OCI-LY7 (cell line): ENCODE measurements around the gene CD300E. TPM values are rescaled to one million over a fixed set of nuclear protein-coding genes. Genes with fewer than 3 reads are reported as not detected.

Source experiments
- BruUV-seq: library from RNA; stranded (reverse); fragments of 400-500 nt; replicated peaks from 2 replicates; lab custom pipeline; 2021; lab: Mats Ljungman, UMichigan
- CTCF ChIA-PET: fragments of 300-600 bp; sonication (Branson Sonifier 250); formaldehyde crosslinking; loops from one replicate; lab custom pipeline; 2022; ENCODE audit warnings: antibody characterized with exemption; ENCODE audit not compliant: unreplicated experiment; lab: Charles Lee
- POLR2A ChIA-PET: fragments of 300-600 bp; sonication (Branson Sonifier 250); formaldehyde crosslinking; loops from one replicate; lab custom pipeline; 2022; ENCODE audit warnings: antibody characterized with exemption; lab: Charles Lee
- DNase-seq: peaks from one replicate; pipeline ENCODE4 v3.0.0-alpha.2; 2015; ENCODE audit warnings: low spot score
- H2AFZ ChIP-seq: fragments of 200-600 bp; sonication (generic), shearing (Covaris generic); 2 replicates; pipeline ENCODE4 v1.6.1; 2014; ENCODE audit warnings: mild to moderate bottlenecking, antibody characterized with exemption, low read length, moderate library complexity
- H3K27ac ChIP-seq: fragments of 200-600 bp; sonication (generic); 2 replicates; pipeline ENCODE4 v1.5.1; 2014; ENCODE audit warnings: mixed run types, low read depth, mild to moderate bottlenecking, moderate library complexity, low read length, inconsistent platforms; ENCODE audit not compliant: poor library complexity, severe bottlenecking
- H3K36me3 ChIP-seq: fragments of 200-600 bp; sonication (generic); 2 replicates; pipeline ENCODE4 v1.6.1; 2014; ENCODE audit warnings: mild to moderate bottlenecking, antibody characterized with exemption, low read length, moderate library complexity, mixed read lengths; ENCODE audit not compliant: insufficient read depth
- H3K4me1 ChIP-seq: fragments of 200-600 bp; sonication (generic); 2 replicates; pipeline ENCODE4 v1.5.1; 2014; ENCODE audit warnings: mild to moderate bottlenecking, low read length; ENCODE audit not compliant: insufficient read depth, poor library complexity, severe bottlenecking
- H3K4me2 ChIP-seq: fragments of 200-600 bp; sonication (generic); 2 replicates; pipeline ENCODE4 v1.6.1; 2014; ENCODE audit warnings: mild to moderate bottlenecking, low read length
- H3K4me3 ChIP-seq: fragments of 200-600 bp; sonication (generic); 2 replicates; pipeline ENCODE4 v1.5.1; 2014; ENCODE audit warnings: mild to moderate bottlenecking, low read depth, low read length; ENCODE audit not compliant: poor library complexity, severe bottlenecking
- H3K79me2 ChIP-seq: fragments of 200-600 bp; sonication (generic); 2 replicates; pipeline ENCODE4 v1.6.1; 2016; ENCODE audit warnings: low read depth, mild to moderate bottlenecking, low read length, moderate library complexity, mixed read lengths; ENCODE audit not compliant: insufficient read depth
- H3K9me2 ChIP-seq: fragments of 200-600 bp; sonication (generic); 2 replicates; pipeline ENCODE4 v1.6.1; 2016; ENCODE audit warnings: mild to moderate bottlenecking, low read length, mixed read lengths; ENCODE audit not compliant: insufficient read depth
- H3K9me3 ChIP-seq: fragments of 200-600 bp; sonication (generic); 2 replicates; pipeline ENCODE4 v1.6.1; 2014; ENCODE audit warnings: mild to moderate bottlenecking, mixed run types, low read length, mixed read lengths
- H4K20me1 ChIP-seq: fragments of 200-600 bp; sonication (generic); 2 replicates; pipeline ENCODE4 v1.6.1; 2014; ENCODE audit warnings: mild to moderate bottlenecking, antibody characterized with exemption, low read length, moderate library complexity, mixed read lengths; ENCODE audit not compliant: insufficient read depth
- EZH2phosphoT487 ChIP-seq: fragments of 200-600 bp; sonication (generic); IDR thresholded peaks from 2 replicates; pipeline ENCODE4 v1.6.1; 2018; ENCODE audit warnings: low read depth, borderline replicate concordance, mild to moderate bottlenecking, mixed run types, antibody characterized with exemption, low read length, moderate library complexity, mixed read lengths
- intact Hi-C: fragments of 100-400 bp; cut with micrococcal nuclease; formaldehyde crosslinking; loops from one replicate; pipeline ENCODE4 v1.10.0; 2022; ENCODE audit not compliant: unreplicated experiment
- total RNA-seq, 2 experiments: library from RNA; depleted of rRNA in 1 of 2; stranded (reverse); fragments of >200 nt in 1 of 2; shearing (Covaris generic) in 1 of 2; gene quantifications; 2 replicates each; pipeline ENCODE4 v1.2.3, GENCODE V29; 2014 to 2022
- TF ChIP-seq, protein P1 (sequence below): fragments of 200-600 bp; sonication (generic); conservative IDR thresholded peaks from 2 replicates; pipeline ENCODE4 v1.5.1; 2014; ENCODE audit warnings: mild to moderate bottlenecking, antibody characterized with exemption, low read length, moderate library complexity, mixed read lengths

The CD300E gene
- total RNA-seq, 2 experiments from 2014 or later, result not detected

DNA sequence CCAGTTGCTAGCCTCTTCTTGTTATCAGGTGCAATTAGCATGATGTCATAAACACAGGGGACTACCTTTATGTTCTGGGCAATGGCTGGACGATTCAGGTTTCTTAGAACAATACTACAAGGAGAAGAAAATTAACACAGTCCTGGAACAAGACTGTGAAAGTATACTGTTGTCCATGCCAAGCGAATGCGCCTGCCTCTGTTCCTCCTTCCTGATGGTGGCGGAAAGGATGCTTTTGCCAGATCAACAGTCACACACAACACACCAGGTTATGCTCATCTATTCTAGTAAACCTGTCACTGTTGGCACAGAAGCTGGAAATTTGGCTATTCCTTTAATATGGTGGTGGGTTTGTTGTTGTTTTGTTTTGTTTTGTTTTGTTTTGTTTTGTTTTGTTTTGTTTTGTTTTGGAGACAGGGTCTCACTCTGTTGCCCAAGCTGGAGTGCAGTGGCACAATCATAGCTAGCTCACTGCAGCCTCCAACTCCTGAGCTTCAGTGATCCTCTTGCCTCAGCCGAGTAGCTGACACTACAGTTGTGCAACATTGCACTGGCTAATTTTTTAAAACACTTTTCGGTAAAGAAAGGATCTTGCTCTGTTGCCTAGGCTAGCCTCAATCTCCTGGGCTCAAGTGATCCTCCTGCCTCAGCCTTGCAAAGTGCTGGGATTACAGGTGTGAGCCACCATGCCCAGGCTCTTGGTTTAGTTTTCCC is 28.3 kb downstream of the CD300E start:
- H4K20me1 ChIP-seq, result no peaks in the 10 kb centered on the region
- H3K36me3 ChIP-seq, result no peaks in the 10 kb centered on the region
- no peak overlapping the region for H3K4me3 ChIP-seq
- DNase-seq, result no peak
- no peak overlapping the region for H3K4me2 ChIP-seq
- ChIA-PET CTCF (no interaction called here), POLR2A (interaction anchor here (0.6 to 0.7 kb wide), 2 partner anchors 37 to 667 kb away, joined by 3 to 4 read pairs; no protein-coding TSS in a partner anchor)
- H3K79me2 ChIP-seq, result no peaks in the 10 kb centered on the region
- H3K27ac ChIP-seq, result no peak overlapping the region
- no TSS peak for BruUV-seq
- intact Hi-C loops, result no loop called here
- TF ChIP-seq, protein P1, sequence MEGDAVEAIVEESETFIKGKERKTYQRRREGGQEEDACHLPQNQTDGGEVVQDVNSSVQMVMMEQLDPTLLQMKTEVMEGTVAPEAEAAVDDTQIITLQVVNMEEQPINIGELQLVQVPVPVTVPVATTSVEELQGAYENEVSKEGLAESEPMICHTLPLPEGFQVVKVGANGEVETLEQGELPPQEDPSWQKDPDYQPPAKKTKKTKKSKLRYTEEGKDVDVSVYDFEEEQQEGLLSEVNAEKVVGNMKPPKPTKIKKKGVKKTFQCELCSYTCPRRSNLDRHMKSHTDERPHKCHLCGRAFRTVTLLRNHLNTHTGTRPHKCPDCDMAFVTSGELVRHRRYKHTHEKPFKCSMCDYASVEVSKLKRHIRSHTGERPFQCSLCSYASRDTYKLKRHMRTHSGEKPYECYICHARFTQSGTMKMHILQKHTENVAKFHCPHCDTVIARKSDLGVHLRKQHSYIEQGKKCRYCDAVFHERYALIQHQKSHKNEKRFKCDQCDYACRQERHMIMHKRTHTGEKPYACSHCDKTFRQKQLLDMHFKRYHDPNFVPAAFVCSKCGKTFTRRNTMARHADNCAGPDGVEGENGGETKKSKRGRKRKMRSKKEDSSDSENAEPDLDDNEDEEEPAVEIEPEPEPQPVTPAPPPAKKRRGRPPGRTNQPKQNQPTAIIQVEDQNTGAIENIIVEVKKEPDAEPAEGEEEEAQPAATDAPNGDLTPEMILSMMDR, result no peak
- no peak for TF ChIP-seq EZH2phosphoT487
- peaks cover 5% of the 10 kb centered on the region for H3K4me1 ChIP-seq
- H3K9me2 ChIP-seq, result no peaks in the 10 kb centered on the region
- no peak overlapping the region for H2AFZ ChIP-seq
- H3K9me3 ChIP-seq, result 0 out of 2 replicates have a peak, but pooled peaks cover 3% of the 10 kb centered on the region

DNA sequence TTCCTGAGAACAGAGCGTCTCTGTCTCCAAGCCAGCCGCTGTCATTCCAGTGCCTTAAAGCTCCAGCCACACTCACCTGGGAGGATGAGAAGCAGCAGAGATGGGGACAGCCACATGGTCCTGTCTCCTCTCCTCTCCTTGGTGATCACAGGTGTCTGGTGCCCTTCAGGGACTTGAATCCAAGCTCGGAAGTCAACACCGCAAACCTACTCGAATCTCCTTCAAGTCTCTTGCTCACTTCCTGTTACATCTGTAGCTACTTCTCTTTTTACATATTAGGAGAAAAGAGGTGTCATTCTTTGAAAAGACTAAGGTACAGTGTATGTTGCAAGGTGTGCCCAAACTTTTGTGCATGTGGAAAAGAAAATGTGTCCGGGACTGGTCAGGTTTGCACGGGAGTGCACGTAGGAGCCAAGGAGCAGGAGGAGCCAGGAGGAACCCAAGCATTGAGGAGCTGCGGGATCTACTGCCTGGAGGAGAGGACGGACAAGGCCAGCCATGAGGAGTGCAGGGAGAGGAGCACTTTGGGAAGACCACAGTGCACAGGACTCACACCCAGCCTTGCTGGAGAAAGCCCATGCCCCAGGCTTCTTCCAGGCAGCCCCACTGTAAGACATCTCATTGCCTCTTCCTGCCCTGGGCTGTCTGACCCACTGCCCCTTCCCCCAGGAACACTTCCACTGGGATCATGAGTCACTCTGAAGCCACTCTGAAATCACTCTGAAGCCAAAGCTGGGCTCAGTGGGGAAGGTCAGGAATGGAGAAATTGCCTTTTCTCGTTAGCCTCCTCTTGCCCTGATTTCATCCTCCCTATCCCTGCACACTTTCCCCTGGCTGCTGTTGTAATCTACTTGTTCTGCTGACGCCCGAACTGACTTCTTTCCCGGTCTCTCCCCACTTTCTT is 31.2 kb downstream of the CD300E start, which contains the start of gene CD300LD:
TSS of gene CD300LD (minus strand) at position 197 of the 904 bp plus-strand sequence. CDS start at position 116, 81 bp downstream.
- Histone ChIP-seq H3K36me3 (no peaks in the 10 kb centered on the region), H3K27ac (no peak within 1 kb of the TSS), H3K9me3 (0 out of 2 replicates have a peak, but pooled peaks cover 3% of the 10 kb centered on the region), H2AFZ (no peak within 1 kb of the TSS), H3K79me2 (no peaks in the 10 kb centered on the region), H3K4me2 (no peak within 1 kb of the TSS), H4K20me1 (no peaks in the 10 kb centered on the region), H3K9me2 (no peaks in the 10 kb centered on the region), H3K4me3 (no peak within 1 kb of the TSS), H3K4me1 (no peaks in the 10 kb centered on the region)
- no TSS peak for BruUV-seq
- ChIA-PET CTCF (no interaction called here), POLR2A (interaction anchor here (0.7 kb wide), 1 partner anchor 144 kb away, joined by 3 read pairs; no protein-coding TSS in a partner anchor)
- intact Hi-C loops, result no loop called here
- TF ChIP-seq EZH2phosphoT487, result no peak
- TF ChIP-seq, protein P1, result no peak
- no peak for DNase-seq
